ENCODE measurements around the gene PCDHGA7.
"Not testable (repeated sequence)": the region's sequence is repeated elsewhere in the genome, so short reads cannot be mapped to it uniquely, and the experiment has no call there.

Gene PCDHGA7

DNA sequence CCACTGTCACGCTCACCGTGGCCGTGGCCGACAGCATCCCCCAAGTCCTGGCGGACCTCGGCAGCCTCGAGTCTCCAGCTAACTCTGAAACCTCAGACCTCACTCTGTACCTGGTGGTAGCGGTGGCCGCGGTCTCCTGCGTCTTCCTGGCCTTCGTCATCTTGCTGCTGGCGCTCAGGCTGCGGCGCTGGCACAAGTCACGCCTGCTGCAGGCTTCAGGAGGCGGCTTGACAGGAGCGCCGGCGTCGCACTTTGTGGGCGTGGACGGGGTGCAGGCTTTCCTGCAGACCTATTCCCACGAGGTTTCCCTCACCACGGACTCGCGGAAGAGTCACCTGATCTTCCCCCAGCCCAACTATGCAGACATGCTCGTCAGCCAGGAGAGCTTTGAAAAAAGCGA lies 50.2 kb downstream of the PCDHGA7 start:
- DNase-seq: not testable (repeated sequence)

DNA sequence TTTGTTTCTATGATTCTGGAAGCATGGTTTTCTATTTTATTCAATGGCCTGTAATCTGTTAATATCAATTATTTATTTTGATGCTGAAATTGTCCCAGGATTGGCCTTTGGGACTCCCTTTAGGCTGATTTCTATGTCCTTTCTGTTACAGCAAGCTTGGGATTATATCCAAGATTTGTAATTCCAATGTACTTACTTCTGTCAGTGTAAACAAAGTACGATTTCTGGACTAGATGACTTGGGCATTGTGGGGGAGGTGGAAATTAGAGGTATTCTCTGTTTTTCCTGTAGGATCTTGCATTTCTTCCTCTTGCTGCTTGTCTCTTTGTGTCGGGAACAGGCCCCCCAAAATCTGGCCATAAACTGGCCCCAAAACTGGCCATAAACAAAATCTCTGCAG lies 51.5 kb downstream of the PCDHGA7 start:
- DNase-seq: no peak

Data from NCI-H2081 treated with DMSO at 0.1 percent for 48 hours (cell line).